IMR-90 (cell line): ENCODE measurements around the gene CDC73. TPM values are rescaled to one million over a fixed set of nuclear protein-coding genes. Genes with fewer than 3 reads are reported as not detected.

ENCODE experiments used
- ATAC-seq: fragments of 200-7000 bp; cut with Tn5 transposase; 2 replicates; pipeline ENCODE4 v1.9.1; 2020; ENCODE audit warnings: low read depth, mild to moderate bottlenecking, moderate library complexity
- BruUV-seq: library from RNA; stranded (reverse); fragments of 400-500 nt; replicated peaks from 2 replicates; lab custom pipeline; 2021; lab: Mats Ljungman, UMichigan
- CTCF ChIA-PET: fragments of 300-600 bp; formaldehyde crosslinking; extraction: SDS; loops from one replicate; lab custom pipeline; 2021; ENCODE audit warnings: antibody characterized with exemption; lab: Yijun Ruan, JAX
- POLR2A ChIA-PET: fragments of 300-600 bp; sonication (Branson Sonifier 250); formaldehyde crosslinking; loops from one replicate; lab custom pipeline; 2022; ENCODE audit warnings: antibody characterized with exemption; ENCODE audit not compliant: unreplicated experiment; lab: Charles Lee
- DNase-seq: peaks from one replicate; pipeline ENCODE4 v3.0.0; 2013
- H2AFZ ChIP-seq: replicated peaks from 2 replicates; pipeline ENCODE3; 2013; ENCODE audit warnings: low read length, mild to moderate bottlenecking; ENCODE audit not compliant: poor library complexity
- H2AK5ac ChIP-seq: 2 replicates; pipeline ENCODE4 v1.6.1; 2013; ENCODE audit warnings: low read depth, low read length, inconsistent platforms
- H2AK9ac ChIP-seq: replicated peaks from 2 replicates; pipeline ENCODE3; 2013; ENCODE audit warnings: mild to moderate bottlenecking, low read depth, low read length, moderate library complexity; ENCODE audit not compliant: poor library complexity
- H2BK120ac ChIP-seq: 2 replicates; pipeline ENCODE4 v1.6.1; 2013; ENCODE audit warnings: low read depth, low read length, inconsistent platforms
- H2BK15ac ChIP-seq: 3 replicates; pipeline ENCODE4 v1.6.1; 2013; ENCODE audit warnings: low read depth, low read length, inconsistent platforms
- H2BK20ac ChIP-seq: 2 replicates; pipeline ENCODE4 v1.6.1; 2013; ENCODE audit warnings: low read depth, mild to moderate bottlenecking, inconsistent platforms, low read length, moderate library complexity
- H2BK5ac ChIP-seq: 2 replicates; pipeline ENCODE4 v1.6.1; 2013; ENCODE audit warnings: mild to moderate bottlenecking, low read depth, low read length, inconsistent platforms; ENCODE audit not compliant: poor library complexity, severe bottlenecking
- H3K14ac ChIP-seq: replicated peaks from 2 replicates; pipeline ENCODE4 v1.6.1; 2013; ENCODE audit warnings: low read depth, low read length, inconsistent platforms
- H3K18ac ChIP-seq: 2 replicates; pipeline ENCODE4 v1.6.1; 2013; ENCODE audit warnings: low read depth, low read length, control low read depth
- H3K23ac ChIP-seq: 2 replicates; pipeline ENCODE4 v1.6.1; 2013; ENCODE audit warnings: low read depth, low read length, inconsistent platforms
- H3K27ac ChIP-seq: 2 replicates; pipeline ENCODE4 v1.5.1; 2013; ENCODE audit warnings: mild to moderate bottlenecking, control low read depth, low read length; ENCODE audit not compliant: insufficient read depth
- H3K27me3 ChIP-seq: 2 replicates; pipeline ENCODE4 v1.6.1; 2013; ENCODE audit warnings: low read length; ENCODE audit not compliant: control insufficient read depth, insufficient read depth
- H3K36me3 ChIP-seq: 2 replicates; pipeline ENCODE4 v1.6.1; 2013; ENCODE audit warnings: low read length, mixed read lengths; ENCODE audit not compliant: control insufficient read depth, insufficient read depth
- H3K4ac ChIP-seq: 2 replicates; pipeline ENCODE4 v1.6.1; 2013; ENCODE audit warnings: low read depth, low read length, inconsistent platforms
- H3K4me1 ChIP-seq: 2 replicates; pipeline ENCODE4 v1.6.1; 2013; ENCODE audit warnings: low read length, mixed read lengths; ENCODE audit not compliant: control insufficient read depth, insufficient read depth
- H3K4me2 ChIP-seq: 2 replicates; pipeline ENCODE4 v1.6.1; 2013; ENCODE audit warnings: low read depth, mild to moderate bottlenecking, control low read depth, low read length, moderate library complexity
- H3K4me3 ChIP-seq: 2 replicates; pipeline ENCODE4 v1.5.1; 2013; ENCODE audit warnings: low read depth, mild to moderate bottlenecking, control low read depth, low read length, moderate library complexity; ENCODE audit not compliant: insufficient read depth
- H3K56ac ChIP-seq: 2 replicates; pipeline ENCODE4 v1.6.1; 2013; ENCODE audit warnings: low read length, inconsistent platforms; ENCODE audit not compliant: insufficient read depth; ENCODE audit errors: extremely low read depth
- H3K79me1 ChIP-seq, 2 experiments: 2 replicates each; pipeline ENCODE4 v1.6.1; 2013; ENCODE audit warnings: low read length in 2 of 2, inconsistent platforms in 1 of 2, low read depth in 1 of 2
- H3K9ac ChIP-seq: 2 replicates; pipeline ENCODE4 v1.6.1; 2013; ENCODE audit warnings: low read depth, low read length, control low read depth
- H3K9me1 ChIP-seq: 2 replicates; pipeline ENCODE4 v1.6.1; 2013; ENCODE audit warnings: low read length, inconsistent platforms; ENCODE audit not compliant: insufficient read depth
- H3K9me3 ChIP-seq: 2 replicates; pipeline ENCODE4 v1.6.1; 2013; ENCODE audit warnings: low read length; ENCODE audit not compliant: control insufficient read depth, insufficient read depth
- H4K20me1 ChIP-seq: 2 replicates; pipeline ENCODE4 v1.6.1; 2013; ENCODE audit warnings: low read length, inconsistent platforms; ENCODE audit not compliant: insufficient read depth
- H4K5ac ChIP-seq: 2 replicates; pipeline ENCODE4 v1.6.1; 2013; ENCODE audit warnings: mild to moderate bottlenecking, low read depth, low read length, control low read depth
- H4K8ac ChIP-seq, 2 experiments: 2 replicates each; pipeline ENCODE4 v1.6.1; 2013; ENCODE audit warnings: low read depth in 2 of 2, low read length in 2 of 2, control low read depth in 1 of 2, inconsistent platforms in 1 of 2
- H4K91ac ChIP-seq: 2 replicates; pipeline ENCODE4 v1.6.1; 2013; ENCODE audit warnings: low read depth, low read length, inconsistent platforms; ENCODE audit not compliant: insufficient read depth
- CEBPB ChIP-seq: IDR thresholded peaks from 2 replicates; pipeline ENCODE4 v1.6.1; 2012; ENCODE audit warnings: low read depth, low read length, improper control_type of control experiment
- CHD1 ChIP-seq: IDR thresholded peaks from 2 replicates; pipeline ENCODE4 v1.6.1; 2012; ENCODE audit warnings: low read depth, low read length, improper control_type of control experiment
- CTCF ChIP-seq: conservative IDR thresholded peaks from 2 replicates; pipeline ENCODE4 v1.5.1; 2012; ENCODE audit warnings: mild to moderate bottlenecking, low read depth, low read length, improper control_type of control experiment
- FOS ChIP-seq: fragments of 150-350 bp; IDR thresholded peaks from 2 replicates; pipeline ENCODE4 v1.6.1; 2016; ENCODE audit warnings: low read depth, low read length
- MAFK ChIP-seq: IDR thresholded peaks from 2 replicates; pipeline ENCODE4 v1.6.1; 2012; ENCODE audit warnings: low read depth, low read length, improper control_type of control experiment
- MAZ ChIP-seq: IDR thresholded peaks from 2 replicates; pipeline ENCODE4 v1.6.1; 2012; ENCODE audit warnings: low read depth, mild to moderate bottlenecking, low read length, improper control_type of control experiment, moderate library complexity, borderline replicate concordance
- POLR2A ChIP-seq: IDR thresholded peaks from 2 replicates; pipeline ENCODE4 v1.6.1; 2012; ENCODE audit warnings: mild to moderate bottlenecking, low read depth, low read length
- RAD21 ChIP-seq: IDR thresholded peaks from 2 replicates; pipeline ENCODE4 v1.6.1; 2012; ENCODE audit warnings: low read length, improper control_type of control experiment
- RFX5 ChIP-seq: IDR thresholded peaks from 2 replicates; pipeline ENCODE4 v1.8.0; 2012; ENCODE audit warnings: low read depth, mild to moderate bottlenecking, low read length, moderate library complexity
- USF2 ChIP-seq: fragments of 150-350 bp; IDR thresholded peaks from 2 replicates; pipeline ENCODE4 v1.6.1; 2017; ENCODE audit warnings: mild to moderate bottlenecking, antibody characterized with exemption, low read length, low read depth
- WGBS, 2 experiments: methylation state at CpG; one replicate each; pipeline versions ENCODE4 v1.1.5 to v1.1.7; 2013; ENCODE audit warnings: missing lambda C conversion rate in 2 of 2; ENCODE audit not compliant: insufficient read length in 1 of 2; ENCODE audit errors: extremely low coverage in 2 of 2; 5-methylcytosine and 5-hydroxymethylcytosine counted together
- dilution Hi-C: fragments of 300-500 bp; cut with HindIII; formaldehyde crosslinking; loops from one replicate; pipeline ENCODE4 v1.14.3; 2018; ENCODE audit warnings: low sequenced_read_pairs; ENCODE audit not compliant: unreplicated experiment
- in situ Hi-C: fragments of 300-500 bp; cut with MboI; formaldehyde crosslinking; loops from 3 replicates; pipeline ENCODE4 v1.14.3; 2019; ENCODE audit warnings: low sequenced_read_pairs, inconsistent platforms, mixed read lengths
- intact Hi-C: fragments of 100-400 bp; cut with micrococcal nuclease; formaldehyde crosslinking; loops from 2 replicates; pipeline ENCODE4 v1.10.0; 2022
- polyA plus RNA-seq, 3 experiments: library from polyadenylated mRNA; depleted of rRNA; stranded (reverse); fragments of >200 nt; gene quantifications; 2 replicates each; pipeline ENCODE4 v1.2.3, GENCODE V29; 2012; ENCODE audit warnings: low replicate concordance in 1 of 3
- total RNA-seq: library from RNA; depleted of rRNA; stranded (reverse); fragments of >200 nt; gene quantifications from 2 replicates; pipeline ENCODE4 v1.2.3, GENCODE V29; 2012
- TF ChIP-seq, protein P1 (sequence below): fragments of 150-350 bp; IDR thresholded peaks from 2 replicates; pipeline ENCODE4 v1.6.1; 2016; ENCODE audit warnings: low read depth, mild to moderate bottlenecking, low read length, moderate library complexity, borderline replicate concordance

The CDC73 gene
- total and polyA plus RNA-seq, 2 of the 4 experiments (the other 2 are of a cell fraction): 22.1 to 29.6 TPM

DNA sequence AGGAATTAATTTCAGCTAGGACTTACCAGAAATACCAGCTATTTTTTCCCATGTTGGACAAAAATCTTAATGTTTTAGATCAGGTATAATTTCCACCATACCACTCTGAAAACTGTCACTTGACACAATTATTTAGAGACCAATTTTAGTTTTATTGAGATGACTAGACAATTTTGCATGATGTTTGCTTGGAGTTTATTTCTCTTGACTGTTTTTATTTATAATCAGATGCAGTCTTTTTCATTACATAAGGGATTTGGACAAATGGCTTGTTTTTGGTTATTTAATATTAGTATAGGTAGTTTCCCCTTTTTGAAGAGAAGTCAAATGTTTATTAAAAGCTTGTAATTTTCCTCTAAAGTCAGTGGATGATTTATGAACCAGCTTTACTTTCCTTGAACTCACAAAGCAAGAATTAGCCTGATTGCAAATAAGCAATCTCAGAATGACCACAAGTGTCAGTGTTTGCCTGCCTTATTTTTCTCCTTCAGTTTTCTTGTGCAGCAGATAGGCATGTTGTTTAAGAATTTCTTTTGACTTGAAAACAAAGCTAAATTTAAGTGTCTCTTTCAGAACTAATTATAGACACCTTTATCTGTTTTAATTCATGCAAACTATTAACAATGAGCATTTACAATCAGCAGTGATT lies 68.4 kb downstream of the CDC73 start (continued):
- TF ChIP-seq, protein P1, sequence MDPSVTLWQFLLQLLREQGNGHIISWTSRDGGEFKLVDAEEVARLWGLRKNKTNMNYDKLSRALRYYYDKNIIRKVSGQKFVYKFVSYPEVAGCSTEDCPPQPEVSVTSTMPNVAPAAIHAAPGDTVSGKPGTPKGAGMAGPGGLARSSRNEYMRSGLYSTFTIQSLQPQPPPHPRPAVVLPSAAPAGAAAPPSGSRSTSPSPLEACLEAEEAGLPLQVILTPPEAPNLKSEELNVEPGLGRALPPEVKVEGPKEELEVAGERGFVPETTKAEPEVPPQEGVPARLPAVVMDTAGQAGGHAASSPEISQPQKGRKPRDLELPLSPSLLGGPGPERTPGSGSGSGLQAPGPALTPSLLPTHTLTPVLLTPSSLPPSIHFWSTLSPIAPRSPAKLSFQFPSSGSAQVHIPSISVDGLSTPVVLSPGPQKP: no peak
- no peak for TF ChIP-seq POLR2A
- TF ChIP-seq MAFK: no peak
- no peak for TF ChIP-seq RFX5

GRCh38 chr1:193192586-193192985 lies 70.8 kb downstream of the CDC73 start:
- Histone ChIP-seq H3K27ac (no peak overlapping the region), H3K4me2 (no peak overlapping the region), H2AFZ (no peak overlapping the region), H2BK120ac (no peak overlapping the region), H3K56ac (no peak overlapping the region), H3K27me3 (no peaks in the 10 kb centered on the region), H2BK15ac (no peak overlapping the region), H3K9me1 (no peaks in the 10 kb centered on the region), H4K20me1 (no peaks in the 10 kb centered on the region), H3K79me1 (peaks cover 12 to 44% of the 10 kb centered on the region in 2 experiments), H2BK20ac (no peak overlapping the region), H3K18ac (no peak overlapping the region), H4K91ac (no peak overlapping the region), H3K4me1 (peaks cover 3% of the 10 kb centered on the region; the same call in 1 of the 2 replicates), H3K4ac (no peak overlapping the region), H3K4me3 (no peak overlapping the region), H3K9me3 (peaks cover 3% of the 10 kb centered on the region), H3K9ac (no peak overlapping the region), H4K8ac (no peak overlapping the region), H3K23ac (no peak overlapping the region), H4K5ac (no peak overlapping the region), H2AK5ac (no peak overlapping the region), H3K36me3 (peaks cover 3% of the 10 kb centered on the region; the same call in 1 of the 2 replicates), H2BK5ac (no peak overlapping the region), H2AK9ac (no peak overlapping the region), H3K14ac (no peak overlapping the region)
- intact Hi-C loops: no loop called here
- BruUV-seq: no TSS peak
- TF ChIP-seq CHD1 (no peak), CTCF (no peak), FOS (no peak), MAZ (no peak), MAFK (no peak), USF2 (no peak), RAD21 (no peak), CEBPB (no peak), POLR2A (no peak)
- ChIA-PET CTCF (interaction anchor here (0.6 kb wide), 1 partner anchor 94 kb away, joined by 4 read pairs; no protein-coding TSS in a partner anchor), POLR2A (no interaction called here)
- DNase-seq (no peak), ATAC-seq (no peak)
- dilution Hi-C loops: no loop called here
- WGBS, 2 experiments: 97% methylated on average over 6 of the region's 8 CpGs; no CpG with 5 or more reads in 1 of the 2 experiments
- in situ Hi-C loops: loop anchor here (25.0 kb wide), 2 partner anchors 370 to 1095 kb away; no protein-coding TSS in a partner anchor
